H9 (cell line): ENCODE results near the gene CASTOR1. TPM values are rescaled to one million over a fixed set of nuclear protein-coding genes. Genes with fewer than 3 reads are reported as not detected.

Experiments
- DNase-seq: peaks from one replicate; pipeline ENCODE4 v3.0.0-alpha.2; 2017
- H2AFZ ChIP-seq: one replicate; pipeline ENCODE4 v1.6.1; 2013; ENCODE audit warnings: mild to moderate bottlenecking, low read length, control low read depth, moderate library complexity
- H2AK5ac ChIP-seq: 2 replicates; pipeline ENCODE4 v1.6.1; 2013; ENCODE audit warnings: low read length, control low read depth, mixed read lengths; ENCODE audit not compliant: insufficient read length
- H2BK120ac ChIP-seq: one replicate; pipeline ENCODE4 v1.6.1; 2013; ENCODE audit warnings: low read depth, mild to moderate bottlenecking, low read length, control low read depth, inconsistent platforms; ENCODE audit not compliant: poor library complexity, severe bottlenecking
- H2BK12ac ChIP-seq: 2 replicates; pipeline ENCODE4 v1.6.1; 2013; ENCODE audit warnings: low read length, control low read depth, mixed read lengths, low read depth; ENCODE audit not compliant: insufficient read length
- H2BK15ac ChIP-seq: 2 replicates; pipeline ENCODE4 v1.6.1; 2013; ENCODE audit warnings: low read depth, low read length, control low read depth
- H2BK20ac ChIP-seq: one replicate; pipeline ENCODE4 v1.6.1; 2013; ENCODE audit warnings: low read depth, mild to moderate bottlenecking, low read length, control low read depth, inconsistent platforms; ENCODE audit not compliant: poor library complexity, severe bottlenecking
- H2BK5ac ChIP-seq: 2 replicates; pipeline ENCODE4 v1.6.1; 2013; ENCODE audit warnings: low read length, control low read depth, mixed read lengths; ENCODE audit not compliant: insufficient read length
- H3K14ac ChIP-seq: 2 replicates; pipeline ENCODE4 v1.6.1; 2013; ENCODE audit warnings: low read length, control low read depth; ENCODE audit not compliant: insufficient read depth
- H3K18ac ChIP-seq: 2 replicates; pipeline ENCODE4 v1.6.1; 2013; ENCODE audit warnings: low read depth, mild to moderate bottlenecking, mixed read lengths, low read length, control low read depth; ENCODE audit not compliant: insufficient read length
- H3K23ac ChIP-seq: 2 replicates; pipeline ENCODE4 v1.6.1; 2013; ENCODE audit warnings: low read length, control low read depth, mixed read lengths, low read depth; ENCODE audit not compliant: insufficient read length
- H3K23me2 ChIP-seq: 2 replicates; pipeline ENCODE4 v1.6.1; 2013; ENCODE audit warnings: low read depth, mild to moderate bottlenecking, mixed read lengths, low read length, control low read depth; ENCODE audit not compliant: insufficient read length, poor library complexity, severe bottlenecking
- H3K27ac ChIP-seq: 2 replicates; pipeline ENCODE4 v1.5.1; 2013; ENCODE audit warnings: low read length, control low read depth, mixed read lengths, low read depth; ENCODE audit not compliant: insufficient read length
- H3K27me3 ChIP-seq: 2 replicates; pipeline ENCODE4 v1.6.1; 2013; ENCODE audit warnings: low read length, control low read depth, inconsistent platforms; ENCODE audit not compliant: insufficient read depth
- H3K4ac ChIP-seq: 2 replicates; pipeline ENCODE4 v1.6.1; 2013; ENCODE audit warnings: low read depth, mild to moderate bottlenecking, control low read depth, inconsistent platforms, low read length, moderate library complexity
- H3K4me1 ChIP-seq: 2 replicates; pipeline ENCODE4 v1.6.1; 2013; ENCODE audit warnings: low read length, control low read depth, inconsistent platforms; ENCODE audit not compliant: insufficient read depth
- H3K4me2 ChIP-seq: 2 replicates; pipeline ENCODE4 v1.6.1; 2013; ENCODE audit warnings: low read length, control low read depth, mixed read lengths; ENCODE audit not compliant: insufficient read length, insufficient read depth
- H3K56ac ChIP-seq: 2 replicates; pipeline ENCODE4 v1.6.1; 2013; ENCODE audit warnings: low read depth, mild to moderate bottlenecking, mixed read lengths, low read length, control low read depth; ENCODE audit not compliant: insufficient read length
- H3K79me1 ChIP-seq: 2 replicates; pipeline ENCODE4 v1.6.1; 2013; ENCODE audit warnings: low read depth, mild to moderate bottlenecking, moderate library complexity, low read length, control low read depth, inconsistent platforms; ENCODE audit not compliant: insufficient read depth, poor library complexity, severe bottlenecking
- H3K79me2 ChIP-seq: 2 replicates; pipeline ENCODE4 v1.6.1; 2013; ENCODE audit warnings: low read length, control low read depth, inconsistent platforms; ENCODE audit not compliant: insufficient read depth
- H3K9ac ChIP-seq: 2 replicates; pipeline ENCODE4 v1.6.1; 2013; ENCODE audit warnings: low read length, control low read depth, mixed read lengths; ENCODE audit not compliant: insufficient read length; ENCODE audit errors: extremely low read depth
- H3K9me3 ChIP-seq: one replicate; pipeline ENCODE4 v1.6.1; 2013; ENCODE audit warnings: low read depth, low read length, inconsistent platforms; ENCODE audit not compliant: control insufficient read depth
- H3T11ph ChIP-seq: one replicate; pipeline ENCODE4 v1.6.1; 2013; ENCODE audit warnings: mild to moderate bottlenecking, low read length, control low read depth, inconsistent platforms
- H4K20me1 ChIP-seq: one replicate; pipeline ENCODE4 v1.6.1; 2013; ENCODE audit not compliant: control insufficient read depth, insufficient read length, insufficient read depth
- H4K5ac ChIP-seq: 2 replicates; pipeline ENCODE4 v1.6.1; 2013; ENCODE audit warnings: low read depth, mild to moderate bottlenecking, mixed read lengths, low read length, control low read depth; ENCODE audit not compliant: insufficient read length
- H4K8ac ChIP-seq: replicated peaks from 2 replicates; pipeline ENCODE4 v1.6.1; 2013; ENCODE audit warnings: low read length, control low read depth, mixed read lengths, low read depth; ENCODE audit not compliant: insufficient read length
- H4K91ac ChIP-seq: 2 replicates; pipeline ENCODE4 v1.6.1; 2013; ENCODE audit warnings: low read depth, mild to moderate bottlenecking, moderate library complexity, mixed read lengths, low read length, control low read depth; ENCODE audit not compliant: insufficient read length
- H3K27ac Mint-ChIP-seq, 3 experiments: 2 replicates in 2 of 3; 3 replicates in 1 of 3; pipeline ENCODE4 v1.8.0; 2020 to 2021; ENCODE audit warnings: mixed read lengths in 3 of 3, mild to moderate bottlenecking in 1 of 3, moderate library complexity in 1 of 3
- H3K27me3 Mint-ChIP-seq: 2 replicates; pipeline ENCODE4 v1.8.0; 2021; ENCODE audit warnings: low read depth, mild to moderate bottlenecking, moderate library complexity, mixed read lengths
- H3K36me3 Mint-ChIP-seq, 3 experiments: 2 replicates in 2 of 3; 3 replicates in 1 of 3; pipeline ENCODE4 v1.8.0; 2020 to 2021; ENCODE audit warnings: low read depth in 3 of 3, mixed read lengths in 3 of 3; ENCODE audit not compliant: insufficient read depth in 1 of 3
- H3K4me1 Mint-ChIP-seq, 2 experiments: 2 replicates each; pipeline ENCODE4 v1.8.0; 2020; ENCODE audit warnings: mixed read lengths in 2 of 2
- H3K4me3 Mint-ChIP-seq, 2 experiments: 2 replicates in 1 of 2; 3 replicates in 1 of 2; pipeline ENCODE4 v1.8.0; 2020 to 2021; ENCODE audit warnings: mild to moderate bottlenecking in 2 of 2, mixed read lengths in 2 of 2, moderate library complexity in 1 of 2
- H3K9me3 Mint-ChIP-seq, 2 experiments: 2 replicates in 1 of 2; 3 replicates in 1 of 2; pipeline ENCODE4 v1.8.0; 2020; ENCODE audit warnings: mild to moderate bottlenecking in 2 of 2, mixed read lengths in 2 of 2, moderate library complexity in 1 of 2
- CTCF ChIP-seq: fragments of 200-600 bp; sonication (generic); conservative IDR thresholded peaks from 3 replicates; pipeline ENCODE4 v1.8.0; 2021; ENCODE audit warnings: antibody characterized with exemption, mild to moderate bottlenecking
- WGBS: extraction: QIAGEN DNeasy Blood & Tissue Kit; methylation state at CpG from one replicate; pipeline ENCODE4 v1.1.7; 2013; ENCODE audit warnings: missing lambda C conversion rate, low lambda C conversion rate, mixed read lengths; ENCODE audit not compliant: insufficient read length; ENCODE audit errors: extremely low coverage; 5-methylcytosine and 5-hydroxymethylcytosine counted together
- total RNA-seq: library from RNA; stranded (reverse); gene quantifications from 2 replicates; pipeline ENCODE4 v1.2.1, GENCODE V29; 2021

Gene CASTOR1
- total RNA-seq, 1 experiment from 2014 or later = 8.8 TPM

- Histone ChIP-seq H3K56ac (no peak overlapping the region), H2BK5ac (no peak overlapping the region), H2AK5ac (no peak overlapping the region), H3K9ac (no peak overlapping the region), H3K27ac (no peak overlapping the region), H2AFZ (no peak overlapping the region), H3K4ac (no peak overlapping the region), H4K8ac (no peak overlapping the region), H3K23me2 (peaks cover 8% of the 10 kb centered on the region), H4K5ac (no peak overlapping the region), H4K91ac (no peak overlapping the region), H3K23ac (no peak overlapping the region), H2BK120ac (no peak overlapping the region), H2BK20ac (no peak overlapping the region), H3K4me1 (no peaks in the 10 kb centered on the region; the same call in 1 of the 2 replicates), H3T11ph (no peak overlapping the region), H3K27me3 (no peaks in the 10 kb centered on the region), H4K20me1 (no peaks in the 10 kb centered on the region), H3K18ac (no peak overlapping the region), H2BK12ac (no peak overlapping the region), H3K4me2 (no peak overlapping the region), H3K79me2 (no peaks in the 10 kb centered on the region), H2BK15ac (no peak overlapping the region; the same call in 1 of the 2 replicates), H3K14ac (no peak overlapping the region), H3K9me3 (no peaks in the 10 kb centered on the region), H3K79me1 (no peaks in the 10 kb centered on the region)
- no peak for DNase-seq
- no peaks in the 10 kb centered on the region for H3K27me3 Mint-ChIP-seq
- WGBS = no CpG with 5 or more reads among the region's 5 CpGs
- H3K27ac Mint-ChIP-seq = no peak overlapping the region
- no peak overlapping the region for H3K4me3 Mint-ChIP-seq
- H3K9me3 Mint-ChIP-seq = no peaks in the 10 kb centered on the region
- no peak for TF ChIP-seq CTCF
- peaks cover 5 to 16% of the 10 kb centered on the region in 2 experiments for H3K4me1 Mint-ChIP-seq
- H3K36me3 Mint-ChIP-seq = peaks cover 0 to 2% (median 0%) of the 10 kb centered on the region in 3 experiments; a peak in 1 of 7 replicates
Observed at GRCh38 chr22:30286331-30286730, 3.0 kb downstream of the CASTOR1 start.
